Activated CD4-positive, alpha-beta T cell treated with anti-CD3 and anti-CD28 coated beads for 24 hours (primary cell): ENCODE measurements around the gene OR5B17.
"Not testable (repeated sequence)": the region's sequence is repeated elsewhere in the genome, so short reads cannot be mapped to it uniquely, and the experiment has no call there.

ENCODE experiments used
- DNase-seq, 2 donors: peaks; one replicate each; pipeline ENCODE4 v3.0.0-alpha.2; 2020; ENCODE audit warnings: low read depth in 2 of 2

The OR5B17 gene

GRCh38 chr11:58358969-58359368 lies at the start of gene OR5B17:
TSS of gene OR5B17 (minus strand) at chr11:58359069. CDS start at chr11:58359069, 0 bp downstream.
- DNase-seq: no peak

- no peak for DNase-seq
Measured at GRCh38 chr11:58406774-58407173, 47.9 kb upstream of the OR5B17 start, which contains the start of gene OR5B3. TSS of gene OR5B3 (minus strand) at chr11:58406874. CDS start at chr11:58403409, 3,465 bp downstream.

GRCh38 chr11:58399622-58400021 lies 40.8 kb upstream of the OR5B17 start:
- DNase-seq: not testable (repeated sequence)

DNA sequence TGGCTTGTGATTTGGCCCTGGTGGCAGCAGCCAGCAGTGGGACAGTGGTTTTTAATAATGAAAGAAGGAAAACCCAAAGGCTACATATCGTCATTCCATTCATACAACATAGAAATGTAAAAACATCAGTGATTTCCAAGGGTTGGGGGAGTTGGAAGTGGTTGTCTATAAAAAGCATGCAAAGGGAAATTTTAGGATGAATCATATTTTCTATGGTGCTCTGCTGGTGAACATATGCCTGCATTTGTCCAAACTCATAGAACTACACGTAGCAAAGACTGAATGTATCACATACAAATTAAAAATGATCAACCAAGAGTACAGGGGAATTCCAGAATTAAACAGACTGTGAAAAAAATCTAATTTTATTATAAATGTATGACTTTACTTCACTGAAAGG lies 36.7 kb upstream of the OR5B17 start:
- DNase-seq: no peak

DNA sequence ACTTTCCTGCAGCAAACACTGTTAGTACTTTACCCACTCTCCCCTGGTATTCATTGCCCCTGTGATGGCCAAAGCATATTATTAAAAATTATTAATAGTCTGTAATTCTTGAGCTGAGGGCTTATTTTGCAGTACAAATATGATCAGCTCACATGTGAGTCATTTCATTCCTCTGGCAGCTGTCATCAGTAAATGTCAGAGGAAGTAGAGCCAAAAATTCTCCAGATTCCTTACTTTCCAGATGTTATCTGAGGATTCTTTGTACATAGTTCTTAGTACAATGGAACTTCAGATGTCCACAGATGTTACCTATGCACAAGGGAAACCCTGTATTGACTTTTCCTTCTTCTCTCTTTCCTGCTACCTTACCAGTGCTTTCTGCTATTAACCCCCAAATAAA lies 35.3 kb upstream of the OR5B17 start:
- no peak for DNase-seq

DNA sequence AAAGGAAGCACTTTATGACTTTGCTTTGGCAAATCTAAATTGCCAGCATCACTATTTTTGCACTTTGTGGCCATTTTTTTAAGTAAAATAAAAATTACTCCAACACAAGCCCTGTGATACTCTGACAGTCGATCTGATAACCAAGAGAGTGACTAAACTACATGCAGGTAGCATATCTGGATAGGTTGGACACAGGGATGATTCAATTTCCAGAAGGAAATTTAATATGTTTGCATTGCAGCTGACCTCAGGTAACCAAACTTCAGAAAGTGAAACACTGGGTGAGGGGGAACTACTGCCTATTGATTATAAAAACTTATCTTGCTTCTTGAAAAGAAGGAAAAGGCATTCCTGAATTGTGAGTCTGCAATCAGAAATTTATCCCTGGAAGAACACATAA lies 33.9 kb upstream of the OR5B17 start:
- DNase-seq: no peak

DNA sequence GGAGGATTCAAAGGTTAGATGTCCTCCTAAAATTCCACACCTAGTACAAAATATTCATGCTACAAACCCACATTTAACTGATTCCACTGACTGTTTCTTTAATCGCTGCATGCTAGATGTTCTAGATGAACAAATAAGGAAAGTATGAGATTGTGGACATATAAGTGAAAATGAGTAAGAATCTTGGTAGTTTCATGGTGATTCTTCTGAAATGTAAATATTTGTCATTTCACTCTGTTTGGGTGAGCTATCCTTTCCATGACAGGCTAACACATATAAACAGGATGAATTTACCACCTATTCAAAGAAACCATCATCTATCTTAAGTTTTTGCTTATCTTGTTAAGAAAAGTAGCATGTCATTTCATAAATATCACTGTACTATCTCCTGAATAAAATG lies 33.0 kb upstream of the OR5B17 start:
- no peak for DNase-seq

GRCh38 chr11:58390551-58391063 lies 31.7 kb upstream of the OR5B17 start:
- DNase-seq: no peak

GRCh38 chr11:58354727-58355126 lies 4.1 kb downstream of the OR5B17 start:
- DNase-seq: no peak

DNA sequence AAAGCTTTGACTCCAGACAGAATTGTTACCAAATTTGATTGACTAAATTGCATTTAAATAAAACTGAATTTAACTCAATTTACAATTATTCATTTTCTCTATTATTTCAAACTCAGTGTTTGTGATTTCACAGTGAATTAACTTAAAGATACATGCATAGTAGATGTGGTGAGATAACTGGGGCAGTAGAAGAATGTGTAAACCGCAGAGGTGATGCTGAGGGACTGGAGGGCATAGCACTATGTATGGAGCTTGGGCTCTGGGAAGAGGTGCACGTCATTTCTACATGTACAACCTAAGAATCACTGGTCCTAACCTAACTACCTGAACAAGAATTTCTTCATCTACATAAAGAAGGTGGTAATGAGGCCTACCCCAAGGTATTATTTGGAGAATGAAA lies 13.7 kb downstream of the OR5B17 start:
- DNase-seq: no peak

GRCh38 chr11:58334708-58335107 lies 24.2 kb downstream of the OR5B17 start:
- DNase-seq: no peak

DNA sequence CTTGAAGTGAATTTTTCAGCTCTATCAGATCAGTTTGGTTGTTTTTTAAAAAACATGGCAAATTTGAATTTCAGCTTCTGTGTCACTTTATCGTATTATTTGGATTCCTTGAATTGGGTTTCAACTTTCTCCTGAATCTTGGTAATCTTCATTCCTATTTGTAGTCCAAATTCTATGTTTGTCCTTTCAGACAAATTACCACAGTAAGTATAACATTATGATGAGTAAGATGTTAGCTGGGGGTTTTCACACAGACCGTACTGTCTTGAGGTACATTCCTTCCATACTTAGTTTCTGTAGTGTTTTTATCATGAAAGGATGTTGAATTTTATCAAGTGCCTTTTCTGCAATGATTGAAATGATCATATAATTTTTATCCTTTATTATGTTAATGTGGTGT lies 28.0 kb downstream of the OR5B17 start:
- DNase-seq: no peak

- DNase-seq: no peak
Measured at GRCh38 chr11:58318532-58318931, 40.3 kb downstream of the OR5B17 start.

GRCh38 chr11:58316142-58316541 lies 42.7 kb downstream of the OR5B17 start:
- no peak for DNase-seq
